ENCODE results near the gene CCDC32.
"Not testable (repeated sequence)": the region's sequence is repeated elsewhere in the genome, so short reads cannot be mapped to it uniquely, and the experiment has no call there.

CCDC32 gene, protein sequence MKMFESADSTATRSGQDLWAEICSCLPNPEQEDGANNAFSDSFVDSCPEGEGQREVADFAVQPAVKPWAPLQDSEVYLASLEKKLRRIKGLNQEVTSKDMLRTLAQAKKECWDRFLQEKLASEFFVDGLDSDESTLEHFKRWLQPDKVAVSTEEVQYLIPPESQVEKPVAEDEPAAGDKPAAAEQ

DNA sequence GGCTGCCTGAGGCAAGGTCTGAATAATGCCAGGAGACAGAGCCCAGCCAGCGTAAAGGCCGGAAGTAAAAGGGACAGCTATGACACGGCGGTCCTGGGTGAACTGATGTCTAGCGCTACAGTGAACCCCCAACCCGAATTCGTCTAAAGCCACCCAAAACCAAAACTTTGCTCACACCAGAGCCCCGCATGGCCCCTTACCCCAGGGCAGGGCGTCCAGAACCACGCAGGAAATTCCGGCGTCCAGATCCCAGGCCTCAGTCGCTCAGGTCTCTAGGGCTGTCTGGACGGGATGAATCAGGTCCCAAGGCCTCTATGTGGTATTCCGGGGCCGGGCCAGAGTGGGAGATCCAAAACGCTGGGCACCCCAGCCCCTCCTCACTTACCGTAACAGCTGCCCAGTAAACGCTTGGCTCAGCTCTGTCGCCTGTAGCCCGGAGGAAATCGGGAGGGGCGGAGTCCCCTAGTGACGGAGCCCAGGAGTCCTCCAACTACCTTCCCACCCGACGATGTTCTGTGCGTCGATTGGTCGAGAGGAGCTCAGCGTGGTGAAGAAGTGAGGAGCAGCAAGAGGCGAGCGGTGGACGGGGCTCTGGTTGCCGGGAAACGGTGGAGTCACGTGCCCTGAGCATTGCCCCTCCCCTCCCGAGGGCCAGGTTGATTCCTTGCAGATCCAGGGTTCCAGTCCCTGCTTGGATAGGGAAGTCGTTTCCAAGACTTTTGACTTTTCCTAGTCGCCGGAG, at the start of gene CCDC32:
CCDC32 (minus strand) TSS at position 452 of the 742 bp plus-strand sequence. CDS start 2,027 bp downstream, outside the sequence.
- DNase-seq = peak; percentile 98

DNA sequence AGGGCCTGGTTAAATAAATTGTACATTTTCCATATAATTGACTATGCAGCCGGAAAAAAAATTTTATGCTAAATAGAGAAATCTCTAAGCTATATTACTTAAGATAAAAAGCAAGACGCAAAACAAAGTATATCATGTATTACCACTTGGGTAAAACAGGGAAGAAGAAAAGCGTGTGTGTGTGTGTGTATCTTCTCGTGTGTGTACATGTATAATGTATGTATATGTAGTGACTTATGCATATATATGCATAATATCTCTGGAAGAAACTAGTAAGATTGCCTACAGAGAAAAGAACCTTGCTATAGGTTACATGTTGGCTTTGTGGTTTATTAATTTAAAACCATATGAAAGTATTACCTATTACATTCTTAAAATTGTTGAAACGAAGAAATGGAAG, 48.2 kb upstream of the CCDC32 start:
- no peak for DNase-seq

DNA sequence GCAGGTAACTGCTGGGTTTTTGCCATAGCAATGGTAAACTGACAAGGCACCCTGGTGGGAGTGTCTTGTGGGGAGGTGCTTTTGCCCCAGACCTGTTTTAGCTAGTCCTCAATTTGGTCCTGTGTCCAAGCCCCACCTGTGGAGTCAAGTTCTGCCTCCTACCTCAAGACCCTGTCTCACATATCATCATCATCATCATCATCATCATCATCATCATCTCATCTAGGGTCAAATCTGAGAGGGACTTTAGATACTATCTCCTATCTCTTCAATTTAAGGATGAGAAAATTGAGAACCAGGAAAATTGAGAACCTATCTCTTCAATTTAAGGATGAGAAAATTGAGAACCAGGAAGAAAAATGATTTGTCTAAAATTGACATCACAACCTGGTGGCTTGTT, 39.1 kb upstream of the CCDC32 start:
- no peak for DNase-seq

DNA sequence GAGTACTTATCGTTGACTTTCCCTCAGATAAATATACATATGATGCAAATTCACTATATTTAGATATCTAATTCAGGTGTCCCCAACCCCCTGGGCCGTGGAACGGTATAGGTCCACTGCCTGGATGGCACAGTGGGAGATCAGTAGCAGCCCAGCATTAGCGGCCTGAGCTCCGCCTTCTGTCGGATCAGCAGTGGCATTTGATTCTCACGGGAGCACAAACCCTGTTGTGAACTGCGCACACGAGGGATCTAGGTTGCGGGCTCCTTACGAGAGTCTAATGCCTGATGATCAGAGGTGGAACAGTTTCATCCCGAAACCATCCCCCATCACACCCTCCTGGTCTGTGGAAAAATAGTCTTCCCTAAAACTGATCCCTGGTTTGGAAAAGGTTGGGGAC, 36.1 kb upstream of the CCDC32 start:
- DNase-seq = no peak

DNA sequence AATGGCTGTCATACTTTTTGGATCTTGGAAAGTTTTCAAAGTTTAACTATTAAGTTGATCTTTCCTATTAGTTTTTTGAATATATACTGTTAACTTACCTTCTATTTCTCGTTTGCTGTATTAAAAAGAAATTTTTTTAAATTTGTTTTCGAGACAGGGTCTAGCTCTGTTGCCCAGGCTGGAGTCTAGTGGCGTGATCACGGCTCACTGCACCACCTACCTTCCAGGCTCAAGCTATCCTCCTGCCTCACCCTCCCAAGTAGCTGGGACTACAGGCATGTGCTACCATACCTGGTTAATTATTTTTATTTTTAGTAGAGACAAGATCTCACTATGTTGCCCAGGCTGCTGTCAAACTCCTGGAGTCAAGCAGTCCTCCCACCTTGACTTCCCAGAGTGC, 33.8 kb upstream of the CCDC32 start:
- DNase-seq = no peak

DNA sequence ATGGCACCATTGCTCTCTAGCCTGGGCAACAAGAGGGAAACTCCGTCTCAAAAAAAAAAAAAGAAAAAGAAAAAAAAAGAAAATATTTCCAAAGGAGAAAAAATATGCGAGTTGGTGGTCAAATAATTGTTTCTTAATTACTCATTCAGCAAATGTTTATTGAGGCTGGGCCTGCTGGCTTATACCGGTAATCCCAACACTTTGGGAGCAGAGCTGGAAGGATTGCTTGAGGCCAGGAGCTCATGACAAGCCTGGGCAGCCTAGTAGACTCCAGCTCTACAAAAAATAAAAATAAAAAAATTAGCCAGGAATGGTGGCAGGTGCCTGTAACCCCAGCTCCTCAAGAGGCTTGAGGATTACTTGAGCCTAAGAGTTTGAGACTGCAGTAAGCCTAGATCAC, 33.3 kb upstream of the CCDC32 start:
- no peak for DNase-seq

DNA sequence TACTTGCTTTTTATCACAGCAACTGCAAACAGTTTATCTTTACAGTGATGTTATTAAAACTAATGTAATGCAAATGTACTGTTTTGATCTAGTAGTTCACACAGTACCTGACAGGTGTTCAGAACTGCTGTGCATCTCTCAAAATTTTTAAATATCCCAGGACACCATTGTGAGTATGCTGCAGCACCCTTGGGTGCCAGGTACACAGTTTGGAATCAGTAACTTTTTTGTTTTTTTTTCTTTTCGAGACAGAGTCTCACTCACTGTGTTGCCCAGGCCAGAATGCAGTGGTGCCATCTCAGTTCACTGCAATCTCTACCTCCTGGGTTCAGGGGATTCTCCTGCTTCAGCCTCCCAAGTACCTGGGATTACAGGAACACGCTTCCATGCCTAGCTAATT, 32.2 kb upstream of the CCDC32 start:
- DNase-seq = no peak

DNA sequence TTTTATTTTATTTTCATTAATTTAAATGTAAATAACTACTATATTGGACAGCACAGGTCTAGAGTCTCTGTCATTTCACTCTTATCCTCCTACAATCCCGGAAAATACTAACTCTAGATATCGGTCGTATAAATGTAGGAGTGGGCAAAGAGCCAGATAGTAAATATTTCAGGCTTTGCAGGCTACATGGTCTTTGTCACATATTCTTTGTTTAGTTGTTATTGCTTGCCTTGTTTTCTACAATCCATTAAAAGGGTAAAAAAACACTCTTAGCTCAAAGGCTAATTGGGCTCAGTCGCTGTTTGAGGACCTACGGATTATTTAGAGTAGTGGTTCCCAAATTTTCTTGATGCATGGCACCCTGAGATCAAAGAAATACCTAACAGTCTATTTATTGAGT, 30.9 kb upstream of the CCDC32 start:
- DNase-seq = no peak

DNA sequence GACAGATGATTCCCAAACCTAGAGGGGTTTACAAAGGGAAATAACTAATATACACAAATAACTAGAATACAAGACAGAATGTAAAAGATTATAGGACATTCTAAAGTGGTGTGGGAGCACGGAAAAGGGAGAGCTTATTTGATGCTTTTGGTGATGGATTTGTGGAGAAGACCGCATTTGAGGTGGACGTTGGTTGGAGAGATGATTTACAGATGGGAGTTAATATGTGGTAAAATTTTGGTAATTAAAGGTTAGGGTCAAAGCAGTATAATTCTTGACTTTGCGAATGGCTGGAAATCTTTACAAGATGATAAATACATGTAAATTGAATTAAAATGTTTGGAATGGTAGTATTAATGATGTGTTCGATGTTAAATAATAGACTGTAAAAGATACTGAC, 30.4 kb upstream of the CCDC32 start:
- no peak for DNase-seq

DNA sequence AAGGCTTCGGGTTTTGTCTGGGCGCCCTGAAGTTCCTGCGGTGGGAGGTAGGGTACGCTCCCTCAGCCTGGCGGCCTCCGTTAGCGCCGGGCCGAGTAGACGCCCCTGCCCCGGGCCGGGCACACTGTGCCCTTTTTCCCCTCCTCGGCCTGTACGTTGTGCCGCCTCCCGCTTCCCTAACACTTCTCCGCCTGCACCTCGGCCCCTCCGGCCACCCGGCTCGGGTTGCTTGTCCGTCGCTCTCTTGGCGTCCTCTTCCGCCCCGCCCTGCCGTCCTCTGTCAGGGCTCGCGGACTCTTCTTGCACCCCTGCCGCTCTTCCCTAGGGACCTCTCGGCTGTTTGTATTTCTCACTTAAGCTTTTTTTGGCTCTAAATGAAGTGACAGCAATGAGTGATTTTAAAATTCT, 29.6 kb upstream of the CCDC32 start:
- DNase-seq = peak; percentile 54

DNA sequence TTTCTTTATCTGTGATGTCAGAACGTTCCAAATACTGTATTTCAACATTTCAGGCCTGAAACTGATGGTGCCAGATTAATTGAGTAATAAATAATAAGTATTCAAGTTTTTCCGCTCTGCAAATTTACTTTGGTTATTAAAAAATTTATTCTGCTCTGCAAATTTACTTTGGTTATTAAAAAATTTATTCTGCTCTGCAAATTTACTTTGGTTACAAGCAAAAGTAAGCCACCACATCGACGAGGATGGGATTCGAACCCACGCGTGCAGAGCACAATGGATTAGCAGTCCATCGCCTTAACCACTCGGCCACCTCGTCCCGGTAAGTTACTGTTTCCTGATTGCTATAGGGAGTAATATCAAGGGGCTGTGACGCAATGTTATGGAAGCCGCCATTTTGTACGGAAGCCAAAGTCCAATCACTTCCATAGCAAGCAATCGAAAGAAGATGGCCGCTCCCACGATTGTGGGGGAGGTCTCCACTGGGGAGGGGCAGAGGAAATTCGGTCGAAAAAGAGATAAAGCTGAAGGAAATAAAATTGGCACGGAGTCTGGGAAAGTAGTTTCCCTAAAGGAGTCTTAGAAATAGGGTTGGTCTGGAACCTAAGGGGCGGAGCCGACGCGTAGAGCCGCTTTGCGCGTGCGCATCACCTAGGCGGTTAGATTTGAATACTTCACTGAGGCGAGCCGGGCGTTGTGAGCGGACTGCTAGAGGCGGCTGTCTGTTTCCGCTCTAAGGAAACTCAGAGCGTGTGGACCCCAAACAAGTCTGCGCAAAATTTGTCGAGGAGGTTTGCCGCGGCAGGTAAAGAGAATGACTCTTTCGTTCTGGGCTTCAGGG, 29.0 kb upstream of the CCDC32 start, which contains the start of gene KNL1:
KNL1 (plus strand) TSS at position 662 of the 841 bp plus-strand sequence. CDS start 8,683 bp downstream, outside the sequence.
- DNase-seq = peak; percentile 82

DNA sequence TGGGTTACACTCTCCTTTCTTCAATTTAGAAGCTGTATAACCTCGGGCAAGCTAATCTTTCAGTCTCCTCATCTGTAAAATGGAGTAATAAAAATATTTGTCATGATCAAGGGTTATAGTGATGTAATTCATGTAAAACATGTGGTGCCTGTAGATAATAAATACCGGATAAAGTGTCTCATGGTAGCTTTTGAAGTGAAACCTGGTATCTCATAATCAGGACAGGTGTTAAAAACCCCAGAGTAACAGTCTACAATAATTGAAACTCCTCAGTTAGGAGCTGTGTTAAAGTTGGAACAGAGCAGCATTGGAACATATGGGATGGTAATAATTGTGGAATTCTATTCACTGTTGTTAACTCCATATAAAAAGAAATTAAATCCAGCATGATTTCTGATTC, 28.3 kb upstream of the CCDC32 start:
- DNase-seq = no peak

DNA sequence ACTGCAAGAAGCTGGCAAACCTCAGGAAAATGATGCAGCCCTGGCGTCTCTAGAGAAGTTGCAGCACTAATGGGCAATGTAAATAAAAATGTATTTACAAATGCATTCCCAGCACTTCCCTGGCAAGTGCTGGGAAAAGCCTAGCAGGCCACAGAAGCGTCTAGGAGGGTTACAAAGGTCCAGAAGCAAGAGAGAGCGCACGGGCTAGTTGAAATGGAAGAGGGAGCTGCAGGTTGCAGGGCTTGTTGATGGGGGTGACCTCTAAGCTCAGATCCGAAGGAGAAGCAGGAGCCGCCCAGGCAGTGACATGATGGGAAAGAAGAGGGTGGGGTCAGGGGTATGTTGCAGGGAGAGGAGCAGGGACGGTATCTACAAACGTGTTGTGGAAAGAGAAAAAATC, 26.5 kb upstream of the CCDC32 start:
- DNase-seq = no peak

DNA sequence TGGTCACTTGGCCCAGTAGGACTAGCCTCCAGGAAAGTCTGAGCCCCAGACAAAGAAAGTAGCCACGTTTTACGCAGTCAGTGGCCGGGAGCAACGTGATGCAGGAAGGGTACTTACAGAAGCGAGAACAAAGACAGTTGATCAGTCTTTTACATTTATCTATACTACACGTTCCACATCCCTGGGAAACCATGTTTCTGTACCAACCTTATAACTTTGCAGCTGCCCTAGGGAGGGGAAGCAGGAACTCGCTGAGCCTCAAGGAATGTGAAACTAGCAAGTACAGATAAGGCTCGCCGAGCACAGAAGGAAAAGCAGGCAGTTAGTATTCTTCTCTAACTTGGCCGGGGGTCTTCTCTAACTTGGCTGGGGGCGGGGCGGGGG, 25.8 kb upstream of the CCDC32 start:
- no peak for DNase-seq

DNA sequence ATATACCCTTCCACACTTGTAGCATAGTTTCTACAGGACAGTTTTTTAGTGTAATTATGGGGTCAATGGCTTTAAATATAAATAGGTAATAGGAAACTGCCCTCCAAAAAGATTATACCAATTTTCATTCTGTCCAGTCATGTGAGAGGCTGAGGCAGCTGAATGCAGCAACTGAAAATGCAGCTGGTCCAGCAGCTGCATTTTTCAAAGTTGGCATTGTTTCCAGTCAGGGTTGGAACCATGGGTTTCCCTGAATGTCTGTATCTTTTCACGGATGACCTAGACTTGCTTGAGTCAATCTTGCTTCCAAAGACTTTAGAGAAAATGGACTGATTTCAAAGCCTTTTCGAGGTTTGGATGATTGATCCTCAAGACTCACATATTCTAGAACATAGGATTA, 19.3 kb upstream of the CCDC32 start:
- no peak for DNase-seq

DNA sequence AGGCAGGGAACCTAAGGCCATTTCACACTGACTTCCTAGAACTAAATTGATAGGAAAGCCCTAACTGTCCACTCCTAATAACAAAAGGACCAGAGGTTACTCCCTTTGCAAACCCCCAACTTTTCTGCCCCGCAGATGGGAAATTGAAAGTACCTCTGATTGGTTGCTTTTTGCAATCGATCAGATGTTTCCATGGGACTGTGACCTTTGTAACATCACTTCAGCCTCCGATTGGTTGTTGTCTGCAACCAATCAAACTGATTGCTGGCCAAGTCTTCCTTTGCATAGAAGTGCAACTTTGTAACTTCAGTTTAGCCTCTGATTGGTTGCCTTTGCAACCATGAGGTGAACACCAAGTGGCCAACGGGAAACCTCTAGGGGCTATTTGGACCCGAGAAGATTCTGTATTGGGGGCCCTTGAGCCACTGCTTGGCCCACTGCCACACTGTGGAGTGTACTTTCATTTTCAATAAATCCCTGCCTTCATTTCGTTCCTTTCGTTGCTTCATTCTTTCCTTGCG, 17.9 kb upstream of the CCDC32 start:
- peak; percentile 39 for DNase-seq

DNA sequence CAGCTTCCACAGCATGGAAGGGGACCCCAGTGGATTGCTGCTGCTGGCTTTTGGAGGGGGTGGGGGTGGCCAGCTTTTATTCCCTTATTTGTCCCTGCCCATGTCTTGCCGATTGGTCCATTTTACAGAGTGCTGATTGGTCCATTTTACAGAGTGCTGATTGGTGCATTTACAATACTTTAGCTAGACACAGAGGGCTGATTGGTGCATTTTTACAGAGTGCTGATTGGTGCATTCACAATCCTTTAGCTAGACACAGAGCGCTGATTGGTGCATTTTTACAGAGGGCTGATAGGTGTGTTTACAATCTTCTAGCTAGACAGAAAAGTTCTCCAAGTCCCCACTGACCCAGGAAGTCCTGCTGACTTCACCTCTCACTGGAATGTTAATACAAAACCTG, 17.0 kb upstream of the CCDC32 start:
- not testable (repeated sequence) for DNase-seq

DNA sequence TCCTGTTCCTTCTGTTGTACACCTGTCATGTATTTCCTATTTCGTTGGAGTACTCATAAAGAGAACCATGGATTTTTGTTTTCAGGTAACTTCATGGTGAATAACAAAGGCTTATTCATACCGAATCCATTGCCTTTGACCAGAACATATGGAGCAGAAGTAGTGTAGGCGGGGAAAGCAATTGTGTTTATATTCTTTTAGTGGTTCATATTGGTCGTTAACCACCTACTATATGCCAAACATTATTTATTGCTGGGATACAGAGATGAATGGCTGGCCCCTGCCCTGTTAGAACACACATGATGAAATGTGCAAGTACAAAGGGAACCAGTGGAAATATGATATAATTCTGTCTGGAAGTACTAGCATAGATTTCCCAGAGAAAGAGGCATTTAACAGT, 14.1 kb upstream of the CCDC32 start:
- no peak for DNase-seq

DNA sequence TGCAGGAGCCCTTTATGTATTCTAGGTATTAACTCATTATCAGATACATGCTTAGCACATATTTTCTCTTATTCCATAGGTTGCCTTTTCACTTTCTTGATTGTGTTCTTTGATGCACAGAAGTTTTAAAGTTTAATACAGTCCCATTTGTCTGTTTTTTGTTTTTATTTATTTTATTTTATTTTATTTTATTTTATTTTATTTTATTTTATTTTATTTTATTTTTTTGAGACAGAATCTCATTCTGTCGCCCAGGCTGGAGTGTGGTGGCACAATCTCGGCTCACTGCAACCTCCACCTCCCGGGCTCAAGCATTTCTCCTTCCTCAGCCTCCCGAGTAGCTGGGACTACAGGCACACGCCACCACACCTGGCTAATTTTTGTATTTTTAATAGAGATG, 12.1 kb upstream of the CCDC32 start:
- not testable (repeated sequence) for DNase-seq

DNA sequence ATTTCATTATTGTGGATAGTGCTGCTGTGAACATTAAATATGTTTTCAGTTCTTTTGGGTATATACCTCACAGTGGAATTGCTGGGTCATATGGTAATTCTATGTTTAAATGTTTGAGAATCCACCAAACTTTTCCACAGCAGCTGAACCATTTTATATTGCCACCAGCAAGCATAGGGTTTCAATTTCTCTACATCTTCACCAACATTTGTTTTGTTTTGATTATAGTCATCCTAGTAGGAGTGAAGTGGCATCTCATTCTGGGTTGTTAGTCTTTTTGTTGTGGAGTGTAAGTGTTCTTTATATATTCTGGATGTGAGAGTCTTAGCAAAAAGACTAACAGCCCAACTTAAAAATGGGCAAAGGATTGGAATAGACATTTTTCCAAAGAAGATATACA, 10.3 kb upstream of the CCDC32 start:
- DNase-seq = no peak

DNA sequence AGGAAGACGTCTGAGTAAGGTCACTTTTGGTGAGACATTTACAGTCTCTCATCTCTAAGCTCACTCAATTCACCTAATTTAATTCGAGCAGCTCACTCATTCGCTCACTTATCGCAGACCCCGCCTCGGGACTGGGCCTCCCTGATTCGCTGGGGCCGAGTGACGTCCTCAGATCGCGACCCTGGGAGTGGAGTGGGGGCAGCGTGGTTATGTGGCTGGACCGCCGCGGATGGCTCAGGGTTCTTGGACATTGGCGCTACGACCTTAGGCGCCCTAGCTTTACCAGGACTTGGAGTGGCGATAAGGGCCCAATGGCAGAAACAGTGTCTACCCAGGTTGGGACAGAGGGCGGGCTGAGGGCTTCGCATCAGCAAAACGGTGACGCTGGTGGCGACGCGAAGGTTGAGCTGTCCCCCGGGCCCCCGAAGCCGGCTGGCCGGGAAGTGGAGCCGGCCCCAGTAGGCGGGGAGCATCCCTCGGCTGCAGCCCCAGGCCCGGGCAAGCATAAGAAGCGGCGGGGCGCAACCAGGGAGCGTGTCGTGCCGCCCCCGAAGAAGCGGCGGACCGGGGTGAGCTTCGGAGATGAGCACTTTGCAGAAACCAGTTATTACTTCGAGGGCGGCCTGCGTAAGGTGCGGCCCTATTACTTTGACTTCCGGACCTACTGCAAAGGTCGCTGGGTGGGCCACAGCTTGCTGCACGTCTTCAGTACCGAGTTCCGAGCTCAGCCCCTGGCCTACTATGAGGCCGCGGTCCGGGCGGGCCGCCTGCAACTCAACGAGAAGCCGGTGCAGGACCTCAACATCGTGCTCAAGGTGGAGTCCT, 4.5 kb upstream of the CCDC32 start, which contains the start of gene RPUSD2:
RPUSD2 (plus strand) TSS at position 171 of the 825 bp plus-strand sequence; CDS start at position 210, 39 bp downstream.
- peak; percentile 89 for DNase-seq

DNA sequence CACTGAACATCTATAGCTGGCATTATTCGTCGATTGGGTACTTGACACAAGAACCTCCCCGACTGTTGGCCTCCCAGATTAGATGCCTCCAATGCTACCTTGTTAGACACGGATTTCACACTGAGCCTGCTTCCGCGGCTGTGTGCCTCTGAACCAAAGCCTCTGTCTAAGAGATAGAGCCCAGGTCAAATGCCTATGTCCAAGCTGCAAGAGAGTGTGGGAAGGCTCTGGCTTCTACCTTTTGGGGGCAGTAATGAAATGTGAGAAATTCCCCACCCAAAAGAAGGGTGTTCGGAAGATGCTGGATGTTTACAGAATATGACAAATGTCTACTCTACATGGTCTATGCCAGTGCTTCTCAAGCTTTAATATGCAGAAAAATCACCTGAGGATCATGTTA, 2.3 kb upstream of the CCDC32 start:
- peak; percentile 36 for DNase-seq

Data from HCEC 1CT (cell line).